ENCODE results near the gene ASB4. TPM values are rescaled to one million over a fixed set of nuclear protein-coding genes. Genes with fewer than 3 reads are reported as not detected.

Gene ASB4
- polyA plus RNA-seq, 1 experiment = not detected

- no peak for TF ChIP-seq CTCF (IDR thresholded peaks at IDR 0.05; ENCODE audit: insufficient read depth, low read depth, low read length)
- POLR2A ChIA-PET = no interaction called here
These were observed 44.0 kb downstream of the ASB4 start for GRCh38 chr7:95529701-95530100.

GRCh38 chr7:95530881-95531280 is 45.1 kb downstream of the ASB4 start:
- no peak overlapping the region for H3K4me3 ChIP-seq (ENCODE audit: low read depth, low read length)
- no peak for TF ChIP-seq CTCF (IDR thresholded peaks at IDR 0.05; ENCODE audit: insufficient read depth, low read depth, low read length)
- H3K27me3 ChIP-seq (ENCODE audit: control insufficient read depth, insufficient read depth, low read length) = peaks cover 6% of the 10 kb centered on the region
- no peaks in the 10 kb centered on the region for H3K36me3 ChIP-seq (ENCODE audit: control insufficient read depth, insufficient read depth, low read length)
- POLR2A ChIA-PET = no interaction called here
- CTCF ChIA-PET = interaction anchor here (1.1 to 28.1 kb wide), 5 partner anchors 11 to 159 kb away, joined by 3 to 591 read pairs (median 79); no protein-coding TSS in a partner anchor
- no peak for DNase-seq (ENCODE audit: low read depth)

More at GRCh38 chr7:95529701-95530100, 44.0 kb downstream of the ASB4 start:
- no peak for DNase-seq (ENCODE audit: low read depth)
- H3K4me3 ChIP-seq (ENCODE audit: low read depth, low read length) = no peak overlapping the region
- peaks cover 6% of the 10 kb centered on the region for H3K27me3 ChIP-seq (ENCODE audit: control insufficient read depth, insufficient read depth, low read length)
- H3K36me3 ChIP-seq (ENCODE audit: control insufficient read depth, insufficient read depth, low read length) = no peaks in the 10 kb centered on the region
- CTCF ChIA-PET = interaction anchor here (1.0 to 28.1 kb wide), 9 partner anchors 9 to 341 kb away, joined by 3 to 591 read pairs (median 12); no protein-coding TSS in a partner anchor

GRCh38 chr7:95531605-95532219 is 46.0 kb downstream of the ASB4 start:
- CTCF ChIA-PET = interaction anchor here (0.6 to 28.1 kb wide), 6 partner anchors 10 to 159 kb away, joined by 3 to 591 read pairs (median 56); no protein-coding TSS in a partner anchor
- POLR2A ChIA-PET = no interaction called here
- TF ChIP-seq CTCF (IDR thresholded peaks at IDR 0.05; ENCODE audit: insufficient read depth, low read depth, low read length) = no peak
- no peak overlapping the region for H3K4me3 ChIP-seq (ENCODE audit: low read depth, low read length)
- H3K27me3 ChIP-seq (ENCODE audit: control insufficient read depth, insufficient read depth, low read length) = peaks cover 6% of the 10 kb centered on the region
- no peak for DNase-seq (ENCODE audit: low read depth)
- no peaks in the 10 kb centered on the region for H3K36me3 ChIP-seq (ENCODE audit: control insufficient read depth, insufficient read depth, low read length)

GRCh38 chr7:95534796-95535195 is 49.1 kb downstream of the ASB4 start:
- CTCF ChIA-PET = interaction anchor here (0.8 to 28.1 kb wide), 3 partner anchors 10 to 156 kb away, joined by 3 to 591 read pairs (median 34); no protein-coding TSS in a partner anchor

More at GRCh38 chr7:95534796-95535195, 49.1 kb downstream of the ASB4 start:
- H3K27me3 ChIP-seq (ENCODE audit: control insufficient read depth, insufficient read depth, low read length) = peaks cover 10% of the 10 kb centered on the region
- DNase-seq (ENCODE audit: low read depth) = no peak
- no peaks in the 10 kb centered on the region for H3K36me3 ChIP-seq (ENCODE audit: control insufficient read depth, insufficient read depth, low read length)
- H3K4me3 ChIP-seq (ENCODE audit: low read depth, low read length) = no peak overlapping the region
- no peak for TF ChIP-seq CTCF (IDR thresholded peaks at IDR 0.05; ENCODE audit: insufficient read depth, low read depth, low read length)
- POLR2A ChIA-PET = no interaction called here

Measured in BJ (cell line).